GM18867 (cell line): ENCODE data around the gene CD226.
"Not testable (repeated sequence)": the region's sequence is repeated elsewhere in the genome, so short reads cannot be mapped to it uniquely, and the experiment has no call there.

Experiments used
- ATAC-seq: cut with Tn5 transposase; IDR thresholded peaks from one replicate; pipeline ENCODE4 v1.9.1; 2021; ENCODE audit warnings: mild to moderate bottlenecking, moderate library complexity; ENCODE audit not compliant: unreplicated experiment

Gene CD226

GRCh38 chr18:69947361-69948133 lies at the start of gene CD226:
CD226 (minus strand) TSS chr18:69947873; CDS start chr18:69947406, 467 bp downstream.
- peak; percentile 39 for ATAC-seq

- no peak for ATAC-seq
Measured at GRCh38 chr18:69996951-69997798, 49.5 kb upstream of the CD226 start.

- no peak for ATAC-seq
Measured at GRCh38 chr18:69996417-69996816, 48.7 kb upstream of the CD226 start.

- no peak for ATAC-seq
Measured at GRCh38 chr18:69995774-69996173, 48.1 kb upstream of the CD226 start.

GRCh38 chr18:69992776-69993175 lies 45.1 kb upstream of the CD226 start:
- no peak for ATAC-seq

- ATAC-seq = no peak
Measured at GRCh38 chr18:69987870-69988269, 40.2 kb upstream of the CD226 start.

- no peak for ATAC-seq
Measured at GRCh38 chr18:69985239-69985638, 37.6 kb upstream of the CD226 start.

GRCh38 chr18:69982417-69982816 lies 34.7 kb upstream of the CD226 start:
- ATAC-seq = no peak

GRCh38 chr18:69981948-69982347 lies 34.3 kb upstream of the CD226 start:
- ATAC-seq = peak; percentile 43

- no peak for ATAC-seq
Measured at GRCh38 chr18:69980982-69981804, 33.5 kb upstream of the CD226 start.

- ATAC-seq = no peak
Measured at GRCh38 chr18:69980509-69980908, 32.8 kb upstream of the CD226 start.

GRCh38 chr18:69978732-69979715 lies 31.4 kb upstream of the CD226 start:
- ATAC-seq = peak; percentile 74

GRCh38 chr18:69975294-69975693 lies 27.6 kb upstream of the CD226 start:
- not testable (repeated sequence) for ATAC-seq

GRCh38 chr18:69974365-69974764 lies 26.7 kb upstream of the CD226 start:
- no peak for ATAC-seq

GRCh38 chr18:69969491-69969890 lies 21.8 kb upstream of the CD226 start:
- no peak for ATAC-seq

- no peak for ATAC-seq
Measured at GRCh38 chr18:69968039-69968438, 20.4 kb upstream of the CD226 start.

GRCh38 chr18:69963196-69963595 lies 15.5 kb upstream of the CD226 start:
- ATAC-seq = no peak

GRCh38 chr18:69961718-69962117 lies 14.0 kb upstream of the CD226 start:
- ATAC-seq = no peak

- ATAC-seq = peak; percentile 76
Measured at GRCh38 chr18:69958422-69958821, 10.7 kb upstream of the CD226 start.

- no peak for ATAC-seq
Measured at GRCh38 chr18:69957747-69958146, 10.1 kb upstream of the CD226 start.
